Measurements from ENCODE around the gene HEG1.

The HEG1 gene

DNA sequence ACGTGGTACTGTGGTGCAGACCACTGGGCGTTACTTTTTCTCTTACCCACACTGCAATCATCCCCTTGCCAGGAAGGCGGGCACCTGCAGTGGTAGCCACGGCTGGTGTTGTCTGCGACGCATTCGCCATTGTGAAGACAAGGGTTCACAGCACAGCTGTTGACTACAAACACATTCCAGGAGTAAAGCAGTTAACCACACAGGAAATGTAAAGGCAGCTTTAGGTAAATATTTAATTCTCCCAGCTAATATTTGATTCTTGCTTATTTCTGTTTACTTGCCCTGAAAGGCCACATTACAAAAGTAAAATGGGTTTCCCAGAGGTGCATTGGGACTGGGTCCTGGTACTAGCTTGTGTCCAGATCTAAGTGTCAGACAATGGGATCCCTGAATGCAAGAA, 45.4 kb downstream of the HEG1 start:
- DNase-seq: no peak

DNA sequence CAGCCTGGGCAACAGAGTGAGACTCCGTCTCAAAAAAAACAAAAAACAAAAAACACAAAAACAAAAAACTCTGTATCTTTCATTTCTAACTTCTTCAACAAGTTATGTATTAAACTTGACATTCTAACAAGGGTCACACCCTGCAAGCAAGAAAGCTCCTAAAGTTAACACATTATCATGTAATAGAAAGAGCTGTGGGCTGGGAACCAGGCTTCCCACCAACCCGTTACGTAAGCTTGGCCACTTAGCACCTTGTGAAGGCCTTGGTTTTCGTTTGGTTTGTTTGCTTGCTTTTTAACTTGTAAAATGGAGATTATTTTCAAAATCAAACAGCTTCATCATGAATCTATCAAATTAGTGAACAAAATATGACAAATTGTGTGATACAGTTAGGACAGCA, 47.0 kb downstream of the HEG1 start:
- DNase-seq: no peak

DNA sequence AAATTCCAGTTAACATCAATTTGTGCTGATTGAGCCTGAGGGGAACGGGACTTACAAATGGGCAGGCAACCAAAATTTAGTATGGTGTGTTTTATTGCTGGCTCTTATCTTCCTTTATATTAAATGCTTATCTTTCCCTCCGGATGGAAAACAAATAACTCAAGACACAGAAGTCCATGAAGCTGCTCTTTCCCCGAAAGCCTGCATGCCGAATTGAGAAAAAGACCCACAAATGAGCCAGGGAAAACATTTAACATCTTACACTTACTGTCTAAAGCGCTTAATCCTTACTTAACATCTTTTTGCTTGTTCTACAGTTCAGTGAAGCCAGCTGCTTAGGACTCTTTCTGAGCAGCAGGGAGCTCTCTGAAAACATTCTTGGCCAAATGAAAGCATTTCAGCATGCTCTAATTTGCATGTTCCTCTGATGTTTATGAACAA, 49.5 kb downstream of the HEG1 start:
- no peak for DNase-seq

DNA sequence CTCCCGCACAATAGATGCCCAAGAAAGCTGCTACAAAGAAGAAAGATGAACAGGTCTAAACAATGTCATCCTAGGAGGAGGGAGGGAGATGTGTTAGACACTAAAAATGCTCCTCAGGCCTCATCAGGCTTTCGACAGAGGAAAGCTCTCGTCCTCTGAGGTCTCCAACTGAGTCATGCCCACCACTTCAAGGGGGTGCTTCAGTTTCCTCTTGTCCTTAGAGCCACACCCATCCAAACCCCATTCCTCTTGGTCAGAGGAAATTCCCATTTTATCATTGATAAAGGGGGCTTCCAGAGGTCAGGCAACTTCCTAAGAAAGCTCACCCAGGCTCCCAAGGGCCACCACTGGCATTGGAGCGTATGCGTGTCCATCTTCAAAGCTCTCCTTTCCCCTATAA, 50.1 kb downstream of the HEG1 start:
- DNase-seq: no peak

DNA sequence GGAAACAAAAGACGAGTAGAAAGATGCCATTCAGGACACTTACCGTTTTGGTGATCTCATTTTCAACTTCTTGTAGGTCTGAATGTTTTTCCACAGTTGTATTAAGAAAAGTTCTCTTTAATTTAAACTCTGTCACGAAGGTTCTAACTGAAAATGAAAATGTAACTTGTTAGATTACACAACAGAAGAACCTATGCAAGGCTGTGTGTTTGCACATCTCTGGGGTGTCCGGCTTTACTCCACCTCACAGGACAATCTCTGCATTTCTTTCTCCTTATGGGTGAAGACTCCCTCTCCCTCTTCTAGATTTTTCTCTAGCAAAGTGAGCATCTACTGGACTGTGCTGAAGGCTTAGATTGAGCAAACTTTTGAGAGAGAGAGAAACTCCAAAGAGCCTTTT, 50.6 kb downstream of the HEG1 start:
- DNase-seq: no peak

DNA sequence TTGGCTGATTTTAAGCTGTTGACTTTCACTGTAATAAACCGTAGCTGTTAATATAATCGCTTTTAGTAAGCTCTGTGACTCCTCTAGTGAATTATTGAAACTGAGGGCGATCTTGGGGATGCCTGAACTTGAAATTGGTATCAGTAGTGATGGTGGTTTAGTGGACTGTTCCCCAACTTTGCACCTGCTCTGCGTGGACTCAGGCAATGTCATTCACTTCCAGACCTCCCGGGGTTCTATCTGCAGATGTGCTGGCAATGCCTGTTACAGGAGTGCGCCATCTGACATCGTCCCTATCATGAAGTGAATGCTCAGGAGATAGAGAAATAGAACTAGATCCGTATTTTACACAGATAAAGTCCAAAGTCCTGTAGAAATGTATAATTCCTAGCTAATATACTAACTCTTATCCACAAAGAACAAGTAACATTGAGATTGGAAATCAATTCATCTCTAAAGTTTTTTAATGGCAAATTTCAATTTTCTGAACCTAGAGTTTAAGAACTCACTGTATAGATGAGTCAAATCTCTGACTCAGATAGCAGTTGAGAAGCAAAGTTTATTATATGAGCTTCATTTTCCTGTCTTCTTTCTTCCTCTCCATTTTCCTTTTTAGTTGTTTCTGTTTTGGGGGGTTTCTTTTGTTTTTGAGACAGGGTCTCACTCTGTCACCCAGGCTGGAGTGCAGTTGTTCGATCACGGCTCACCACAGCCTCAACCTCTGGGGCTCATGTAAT, 51.8 kb downstream of the HEG1 start:
- DNase-seq: no peak

DNA sequence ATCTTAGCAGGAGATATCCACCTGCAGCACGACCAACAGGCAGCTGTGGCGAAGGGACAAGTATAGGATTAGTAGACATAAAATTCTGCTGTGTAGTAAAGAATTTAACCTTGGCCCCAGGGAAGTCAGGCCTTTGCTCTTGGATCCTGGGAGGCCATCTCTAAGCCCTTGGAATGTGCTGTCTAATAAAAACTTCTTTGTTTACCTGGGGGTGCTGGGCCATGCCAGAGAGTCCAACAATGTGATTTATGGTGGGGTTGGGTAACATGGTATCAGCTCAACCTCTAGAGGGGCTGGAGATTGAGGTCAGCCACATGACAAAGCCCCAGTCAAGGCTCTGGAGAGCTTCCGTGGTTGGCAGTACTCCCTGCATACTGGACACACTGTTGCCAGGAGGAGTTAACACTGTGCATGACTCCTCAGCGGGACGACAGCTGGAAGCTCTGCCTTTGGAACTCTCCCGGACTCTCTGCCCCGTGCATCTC, 52.4 kb downstream of the HEG1 start:
- no peak for DNase-seq

DNA sequence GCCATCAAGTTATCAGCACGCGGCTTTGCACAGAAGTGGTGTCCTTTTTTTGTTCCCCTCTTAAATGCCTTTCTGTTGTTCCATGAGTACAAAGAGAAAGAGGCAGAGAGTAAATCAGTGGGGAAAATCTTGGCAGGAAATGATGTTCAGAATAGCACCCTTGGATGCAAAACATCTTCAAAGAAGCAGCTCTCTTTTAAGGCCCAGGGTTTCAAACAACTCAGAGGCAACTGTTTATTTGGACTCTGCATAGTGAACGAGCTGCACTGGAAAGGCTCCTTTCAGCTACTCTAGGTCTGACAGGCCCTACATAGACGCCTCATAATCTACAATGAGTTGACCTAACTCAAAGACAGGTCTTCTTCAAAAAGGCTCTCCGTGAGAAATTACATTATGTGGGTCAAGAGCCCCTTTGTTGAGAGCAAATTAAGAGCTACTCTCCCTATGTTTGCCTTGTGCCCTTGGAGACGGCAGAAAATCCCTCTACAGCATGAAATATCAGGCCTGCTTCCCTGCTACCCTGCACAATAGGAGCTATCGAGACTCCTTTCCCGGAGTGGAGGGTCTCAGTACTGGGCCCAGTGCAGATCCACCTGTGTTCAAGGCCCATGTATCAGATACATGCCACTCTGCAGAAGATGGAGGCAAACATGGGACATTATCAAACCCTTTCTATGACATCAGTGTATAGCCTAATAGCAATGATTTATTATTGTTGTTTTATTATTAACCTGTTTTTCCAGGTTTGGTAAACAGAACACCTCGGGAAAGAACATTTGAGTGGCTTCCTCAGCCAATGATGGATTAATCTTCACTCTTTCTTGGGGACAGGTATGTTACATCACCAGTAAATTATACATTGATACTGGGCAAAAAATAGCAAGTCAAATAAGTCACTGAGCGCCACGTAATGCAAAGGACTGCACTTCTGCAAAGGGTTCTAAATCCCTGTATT, 53.1 kb downstream of the HEG1 start:
- no peak for DNase-seq

DNA sequence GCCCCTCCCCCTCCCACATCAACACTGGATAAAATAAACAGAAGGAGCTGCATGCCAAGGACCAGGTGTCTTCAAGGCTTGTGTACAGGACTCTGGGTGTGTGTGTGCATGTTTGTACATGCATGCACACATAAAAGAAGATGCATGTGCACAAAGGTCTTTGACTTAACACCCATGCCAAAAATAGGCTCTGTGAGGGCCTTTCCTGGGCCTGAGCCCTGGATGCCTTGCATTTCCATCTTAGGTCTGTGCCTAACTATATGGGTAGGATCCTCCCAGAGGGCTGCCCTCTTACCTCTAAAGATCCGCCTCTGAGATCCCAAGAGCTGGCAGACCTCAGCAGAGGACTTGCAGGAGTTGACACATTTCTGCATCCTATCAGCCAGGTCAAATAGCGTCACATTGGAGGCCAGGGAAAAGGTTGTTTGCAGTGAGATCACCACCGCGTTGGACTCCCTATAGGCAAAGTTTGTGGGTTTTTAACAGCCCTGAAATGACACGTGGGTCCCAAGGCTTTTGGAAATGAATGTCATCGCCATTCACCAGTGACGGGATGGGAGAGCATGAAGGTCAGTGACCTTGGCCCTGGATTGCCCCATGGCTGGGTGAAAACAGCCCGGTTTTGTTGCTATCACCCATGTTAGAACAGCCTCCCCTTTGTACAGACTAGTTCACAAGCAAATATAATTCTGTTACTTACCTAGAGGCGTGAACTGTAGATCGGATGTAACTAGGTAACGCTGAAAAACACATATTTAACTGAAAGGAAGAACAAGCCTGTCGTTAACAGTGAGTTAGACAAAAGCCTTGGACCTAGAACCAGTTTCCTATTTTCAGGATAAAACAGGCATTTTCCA, 54.0 kb downstream of the HEG1 start:
- DNase-seq: no peak

DNA sequence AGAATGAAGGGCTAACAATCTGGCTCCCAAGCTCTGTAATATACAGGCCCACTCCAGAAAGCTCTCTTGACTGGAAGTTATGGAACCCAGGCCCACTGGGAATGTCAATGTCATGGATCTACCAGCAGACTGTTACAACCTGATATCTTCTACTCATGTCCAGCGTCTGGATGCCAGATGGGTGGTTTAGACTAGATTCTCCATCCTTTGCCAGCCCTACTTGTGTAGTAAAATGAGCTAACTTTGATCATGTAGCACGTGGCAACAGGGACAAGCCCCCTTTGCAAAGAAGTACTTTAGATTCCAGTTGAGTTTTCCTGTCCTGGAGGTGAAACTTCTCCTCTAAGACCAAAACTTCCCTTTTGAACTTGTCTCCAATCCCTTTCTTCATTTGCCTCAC, 55.1 kb downstream of the HEG1 start:
- DNase-seq: no peak

DNA sequence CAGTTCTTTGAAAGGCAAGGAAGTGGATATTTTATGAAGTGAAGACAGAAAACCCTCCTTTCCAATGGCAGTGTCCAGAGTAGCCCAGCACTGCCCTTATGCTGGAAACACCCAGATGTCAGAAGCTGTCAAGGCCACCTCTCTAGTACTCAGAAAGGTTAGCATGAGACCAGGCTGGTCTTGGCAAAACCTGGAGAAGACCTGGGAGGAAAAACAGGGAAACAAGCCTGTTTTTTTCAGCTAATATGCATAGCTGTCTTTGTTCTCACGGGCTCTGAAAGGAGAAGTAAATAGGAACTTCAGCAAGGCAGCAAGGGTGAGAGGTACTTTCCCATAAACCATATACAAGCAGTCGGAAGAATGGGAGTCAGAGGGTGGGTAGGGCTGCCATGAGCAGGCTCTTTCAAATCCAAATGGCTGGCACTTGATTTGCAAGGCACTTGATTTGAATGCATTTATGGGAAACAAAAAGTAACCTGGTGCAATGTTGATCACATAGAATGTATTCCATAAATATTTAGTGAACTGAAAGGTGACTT, 55.8 kb downstream of the HEG1 start:
- DNase-seq: no peak

DNA sequence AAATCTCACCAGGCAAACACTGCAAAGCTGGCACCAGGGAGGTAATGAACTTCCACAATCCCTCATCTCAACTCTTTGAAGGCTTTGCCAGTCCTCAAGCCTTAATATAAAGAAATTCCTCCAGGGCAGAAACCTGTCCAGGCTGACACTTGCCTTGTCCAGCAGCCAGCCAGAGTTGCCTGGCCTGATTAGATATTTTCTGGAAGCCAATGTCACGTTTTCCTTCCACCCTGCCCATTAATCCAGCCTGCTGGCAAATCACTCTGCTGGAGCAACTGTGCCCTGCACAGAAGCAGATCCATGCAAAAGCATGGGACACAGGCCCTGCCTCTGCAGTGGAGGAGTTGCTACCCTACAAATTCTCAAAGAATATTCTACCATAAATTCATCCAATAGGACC, 56.5 kb downstream of the HEG1 start:
- no peak for DNase-seq

DNA sequence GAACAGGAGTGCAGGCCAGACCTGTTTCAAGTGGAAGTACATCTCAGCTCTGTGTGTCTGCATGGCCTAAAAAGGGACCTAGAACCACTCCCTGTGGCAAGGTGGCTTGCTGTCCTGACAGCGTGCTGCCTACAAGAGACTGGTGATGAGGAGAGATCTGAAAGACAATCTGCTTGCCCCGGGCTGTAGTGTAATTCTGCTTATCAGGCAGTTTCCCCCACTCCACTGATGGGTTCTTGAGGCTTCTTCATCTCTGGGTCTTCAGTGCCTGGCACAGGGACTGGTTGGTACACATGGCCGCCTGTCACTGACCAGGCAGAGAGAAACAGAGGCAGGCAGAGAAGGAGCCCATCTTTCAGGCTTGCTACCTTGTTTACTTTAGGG, 57.6 kb downstream of the HEG1 start:
- no peak for DNase-seq

DNA sequence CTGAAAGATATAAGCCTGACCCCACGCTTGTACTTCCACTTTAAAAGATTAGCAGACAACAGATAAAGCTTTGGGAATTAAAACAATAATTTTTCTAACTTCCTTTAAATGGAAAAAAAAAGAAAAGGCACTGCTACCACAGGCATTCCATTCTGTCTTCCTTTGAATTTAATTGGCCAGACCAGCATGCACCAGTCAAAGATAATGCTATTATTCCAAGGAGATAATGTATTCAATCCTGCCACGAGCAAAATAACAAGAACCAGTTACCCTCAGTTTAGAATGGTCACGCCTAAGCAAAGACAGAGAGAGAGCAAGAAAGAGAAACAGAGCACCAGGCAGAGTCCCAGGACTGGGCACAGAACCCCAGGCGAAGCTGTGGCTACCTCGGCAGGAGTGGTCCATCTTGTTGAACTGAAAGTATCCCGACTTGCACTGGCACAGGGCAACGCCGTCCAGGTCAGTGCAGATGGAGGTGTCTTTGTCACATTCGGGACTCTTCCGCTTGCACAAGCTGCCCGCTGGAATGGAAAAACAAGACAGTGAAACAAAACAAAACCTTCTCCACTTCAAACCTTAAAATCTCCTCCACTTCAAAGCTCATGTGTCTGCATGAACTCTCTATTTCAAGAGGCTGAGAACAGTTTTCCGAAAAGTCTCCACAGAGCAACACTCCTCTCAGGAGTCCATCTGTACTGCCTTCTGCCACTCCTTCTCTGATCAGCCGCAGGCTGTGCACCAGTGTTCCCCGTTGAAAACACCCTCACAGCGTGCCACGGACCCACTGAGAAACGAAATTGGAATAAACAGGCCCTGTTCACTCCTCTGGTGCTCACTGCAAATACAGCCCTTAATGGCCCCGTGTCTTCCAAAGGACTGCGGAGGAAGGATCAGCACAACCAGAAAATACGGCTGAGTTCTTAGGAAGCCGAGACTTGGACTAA, 58.2 kb downstream of the HEG1 start:
- DNase-seq: no peak

DNA sequence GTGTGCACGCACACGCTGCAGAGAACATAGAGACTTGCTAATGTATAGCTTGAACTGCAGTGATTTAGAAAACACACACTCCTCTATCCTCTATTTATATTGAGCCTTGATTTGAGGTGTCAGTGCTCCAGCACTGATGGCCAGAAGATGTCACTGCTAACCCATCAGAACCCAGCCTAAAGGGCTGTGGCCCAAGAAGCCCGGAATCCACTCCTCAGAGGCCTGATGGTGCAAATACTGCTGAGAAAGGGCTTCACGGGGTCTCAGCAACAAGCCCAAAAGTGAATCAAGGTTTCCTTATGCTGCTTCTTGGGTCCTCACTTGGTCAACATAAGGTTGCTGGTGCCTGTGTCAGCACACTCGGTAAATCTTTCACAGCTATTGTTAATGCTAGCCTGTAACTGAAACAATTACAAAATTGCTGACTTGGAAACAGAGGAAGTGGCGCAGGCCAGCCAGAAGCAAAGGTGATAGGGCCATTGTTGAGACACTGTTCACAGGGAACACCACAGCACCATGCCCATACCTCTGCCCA, 60.3 kb downstream of the HEG1 start:
- DNase-seq: no peak

DNA sequence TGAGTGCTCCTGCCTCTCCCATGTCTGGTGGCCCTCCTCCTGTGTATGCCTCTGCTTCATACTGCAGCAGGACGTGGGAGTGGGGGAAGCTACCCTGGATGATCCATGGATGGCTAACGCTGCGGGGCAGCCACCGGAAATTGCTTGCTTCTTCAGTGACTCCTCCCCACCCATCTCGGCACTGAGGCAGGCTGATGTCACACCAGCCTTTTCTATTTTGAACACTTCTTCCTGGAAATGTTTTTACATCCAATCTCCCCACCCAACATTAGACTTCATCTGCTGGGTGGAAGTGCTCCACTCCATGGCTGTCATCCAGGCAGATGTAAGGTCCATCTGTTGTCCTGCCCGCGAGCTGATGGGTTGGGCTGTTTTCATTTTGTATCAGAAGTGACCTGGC, 62.3 kb downstream of the HEG1 start:
- DNase-seq: no peak

DNA sequence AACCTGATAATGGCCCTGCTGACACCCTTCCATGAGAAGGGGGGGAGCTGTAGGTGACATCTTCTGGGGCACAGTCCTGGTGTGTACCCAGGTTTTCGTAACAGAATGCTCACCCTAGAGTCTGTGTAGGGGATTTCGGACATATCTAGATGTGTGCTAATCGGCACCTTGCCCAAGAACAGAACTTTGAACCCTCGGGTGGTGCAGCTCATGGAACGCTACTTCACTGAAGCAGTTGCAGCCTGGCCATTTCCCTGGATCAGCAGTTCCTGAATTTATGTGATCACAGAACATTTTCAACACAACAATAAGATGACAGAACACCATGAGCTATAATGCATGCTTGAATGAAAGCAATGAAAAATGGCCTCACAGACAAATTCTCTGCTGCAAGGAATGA, 63.8 kb downstream of the HEG1 start:
- DNase-seq: no peak

DNA sequence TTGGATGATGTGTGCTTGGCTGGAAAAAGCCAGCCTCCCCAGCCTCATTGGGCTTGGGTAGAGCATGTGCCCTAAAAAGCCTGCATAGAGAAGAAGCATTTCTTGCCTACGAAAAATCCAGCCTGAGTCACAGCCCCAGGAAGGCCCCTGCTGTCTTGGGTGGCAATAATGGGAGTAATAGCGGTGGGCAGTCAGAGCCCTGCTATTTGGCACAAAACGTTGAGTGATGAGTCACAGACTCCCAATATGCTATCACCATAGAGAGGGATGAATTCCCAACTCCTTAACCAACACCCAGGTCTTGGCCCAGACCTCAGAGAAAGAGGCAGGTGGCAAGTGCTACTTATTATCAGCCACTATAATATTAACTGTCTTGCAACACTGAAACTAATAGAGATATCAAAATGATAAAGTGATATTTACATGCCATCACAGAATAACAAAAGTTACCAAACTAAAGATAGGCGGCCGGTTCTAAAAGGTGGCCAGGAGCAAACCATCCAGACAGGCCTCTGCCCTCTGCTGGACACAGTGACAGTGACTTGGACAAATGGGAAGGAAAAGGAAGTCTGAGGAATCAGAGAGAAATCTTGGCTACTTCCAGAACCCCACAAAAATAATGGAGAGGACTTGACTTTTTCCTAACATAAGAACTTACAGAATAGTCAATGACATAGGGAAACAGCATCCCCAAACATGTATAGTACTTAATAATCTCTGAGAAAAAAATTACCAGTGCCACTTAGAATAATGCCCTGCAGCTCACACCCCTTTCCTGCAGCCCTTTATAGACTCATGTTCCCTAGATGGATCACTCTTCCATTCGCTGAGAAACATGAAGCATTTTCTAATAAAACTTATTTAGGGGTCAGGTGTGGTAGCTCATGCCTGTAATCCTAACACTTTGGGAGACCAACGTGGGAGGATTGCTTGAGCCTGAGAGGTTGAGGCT, 69.3 kb downstream of the HEG1 start:
- DNase-seq: no peak

DNA sequence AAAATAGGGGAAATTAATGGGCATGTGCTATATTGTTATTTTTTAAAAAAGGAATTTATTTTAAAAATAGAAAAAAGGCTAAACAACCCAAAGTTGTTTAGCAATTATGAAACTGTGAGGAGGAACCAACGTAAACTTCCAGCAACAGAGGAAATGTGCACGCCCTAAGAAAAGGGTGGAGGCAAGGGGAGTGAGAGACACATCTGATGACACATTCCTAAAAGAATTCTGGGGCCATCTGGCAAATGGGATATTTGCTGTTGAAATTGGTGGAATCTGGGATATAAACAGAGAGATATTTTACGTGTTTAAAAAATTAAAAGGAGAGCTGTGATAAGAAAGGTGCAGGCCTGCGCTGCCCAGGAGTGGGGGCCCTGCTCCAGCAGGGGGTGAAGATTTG, 70.4 kb downstream of the HEG1 start:
- no peak for DNase-seq

DNA sequence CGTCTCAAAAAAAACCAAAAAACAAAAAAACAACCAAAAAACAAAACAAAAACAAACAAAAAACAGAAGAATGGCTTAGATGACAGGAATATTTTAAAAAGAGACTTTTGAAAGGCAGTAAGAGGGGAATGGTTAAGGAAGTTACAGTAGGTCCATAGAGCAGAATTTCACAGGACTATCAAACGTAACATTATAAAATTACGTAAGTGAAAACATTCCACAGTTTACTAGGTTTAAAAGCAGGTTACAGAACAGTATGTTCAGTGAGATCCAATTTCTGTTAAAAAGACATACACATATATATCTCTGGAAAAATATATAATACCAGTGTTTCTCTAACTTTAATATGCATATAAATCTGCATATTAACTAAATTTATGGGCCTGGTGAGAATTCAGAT, 71.0 kb downstream of the HEG1 start:
- DNase-seq: no peak
